Measurements from ENCODE around the gene TMPRSS6. TPM values are rescaled to one million over a fixed set of nuclear protein-coding genes. Genes with fewer than 3 reads are reported as not detected.
A peak's percentile ranks its signal among the peaks of the same experiment; 100 is the strongest.

Gene TMPRSS6
- total and polyA plus RNA-seq, 2 of the 13 experiments (the other 11 are each of a cell fraction or from before 2014, with no cell fraction given), result 4.2 to 4.8 TPM

DNA sequence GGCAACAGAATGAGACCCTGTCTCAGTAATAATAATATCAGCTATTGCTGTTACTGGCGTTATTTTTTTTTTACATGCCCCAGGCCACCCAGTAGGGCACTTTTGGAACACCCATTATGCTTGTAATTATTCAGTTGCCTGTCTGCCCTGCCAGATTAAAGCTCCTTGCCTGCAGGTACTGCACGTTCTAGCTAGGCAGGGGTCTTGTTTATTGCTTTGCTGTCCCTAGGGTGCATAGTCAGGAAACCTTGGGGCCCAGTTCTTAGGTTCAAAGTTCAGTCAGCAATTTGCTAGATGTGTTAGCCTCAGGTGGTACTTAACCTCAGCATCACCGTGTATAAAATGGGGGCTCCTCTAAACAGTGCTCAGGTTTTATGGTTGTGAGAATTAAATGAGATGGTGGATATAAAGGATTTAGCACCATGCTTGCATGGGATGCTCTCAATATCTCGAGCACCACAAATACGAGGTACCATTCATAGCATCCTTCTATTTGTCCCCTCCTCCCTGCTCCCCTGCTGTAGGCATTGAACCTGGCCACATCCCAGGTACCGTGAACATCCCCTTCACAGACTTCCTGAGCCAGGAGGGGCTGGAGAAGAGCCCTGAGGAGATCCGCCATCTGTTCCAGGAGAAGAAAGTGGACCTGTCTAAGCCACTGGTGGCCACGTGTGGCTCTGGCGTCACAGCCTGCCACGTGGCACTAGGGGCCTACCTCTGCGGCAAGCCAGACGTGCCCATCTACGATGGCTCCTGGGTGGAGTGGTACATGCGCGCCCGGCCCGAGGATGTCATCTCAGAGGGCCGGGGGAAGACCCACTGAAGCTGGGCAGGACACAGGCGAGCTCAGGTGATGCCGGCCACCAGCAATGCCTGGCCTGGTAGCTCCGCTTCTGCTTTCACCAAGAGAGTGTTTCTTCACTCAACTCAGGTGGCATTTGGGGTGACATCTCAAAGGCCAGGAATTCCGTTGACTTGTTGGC is 80.5 kb downstream of the TMPRSS6 start:
- intact Hi-C loops (cut with micrococcal nuclease; ENCODE audit: unreplicated experiment) (no loop called here), in situ Hi-C loops (cut with HindIII; ENCODE audit: extremely low pct_ligation_motif_present, low pct_unique_long_range_greater_than_20kb) (no loop called here)
- H3K27ac ChIP-seq (ENCODE audit: extremely low read length, insufficient read depth, low read length), result peak overlapping the region; percentile 99
- H3K9ac ChIP-seq (ENCODE audit: insufficient read depth, low read depth, low read length), result no peak overlapping the region
- peaks cover 11% of the 10 kb centered on the region for H3K79me2 ChIP-seq (ENCODE audit: insufficient read depth, low read length)
- peaks cover 13 to 41% of the 10 kb centered on the region in 2 experiments for H3K36me3 ChIP-seq (replicated peaks in 1 of 2; ENCODE audit: control insufficient read depth in 1 of 2, insufficient read depth in 2 of 2, low read length in 2 of 2)
- no peak for DNase-seq (ENCODE audit: low spot score)
- ChIA-PET POLR2A (interaction anchor here (1.5 to 13.3 kb wide), 3 partner anchors 10 to 499 kb away, joined by 3 to 383 read pairs (median 227); partner anchors contain the start of genes EIF3D, MPST and TST), CTCF (ENCODE audit: low intra/inter-chr PET ratio, low total read pairs) (no interaction called here)
- no peaks in the 10 kb centered on the region for H3K9me3 ChIP-seq (ENCODE audit: low read length)
- 92% methylated on average over 16 of the region's 22 CpGs for WGBS (ENCODE audit: low lambda C conversion rate)
- H2AFZ ChIP-seq (ENCODE audit: low read length), result no peak overlapping the region
- H3K27me3 ChIP-seq (ENCODE audit: control insufficient read depth in 1 of 2, insufficient read depth in 2 of 2, low read length in 2 of 2), result no peaks in the 10 kb centered on the region
- FAIRE-seq, result no peak
- no peak overlapping the region for H3K4me2 ChIP-seq (ENCODE audit: low read depth, low read length)
- no peaks in the 10 kb centered on the region for H4K20me1 ChIP-seq (ENCODE audit: insufficient read depth, low read length)
- peaks cover 95% of the 10 kb centered on the region for H3K4me1 ChIP-seq (ENCODE audit: insufficient read depth, low read length)
- no peak for ATAC-seq
- 0 out of 6 replicates have a peak overlapping the region, but pooled peaks of 1 of the 3 experiments have one; percentile 0 for H3K4me3 ChIP-seq (replicated peaks in 1 of 3; ENCODE audit: insufficient read depth in 1 of 3, low read depth in 2 of 3, low read length in 3 of 3)
- BruUV-seq (replicated peaks), result no TSS peak
- TF ChIP-seq GATAD2A (CRISPR knock-in tag; IDR thresholded peaks at IDR 0.05) (0 out of 2 replicates have a peak, but pooled peaks have one; percentile 19), ZNF687 (CRISPR knock-in tag; IDR thresholded peaks at IDR 0.05) (peak; percentile 50), MED1 (CRISPR knock-in tag; IDR thresholded peaks at IDR 0.05) (0 out of 2 replicates have a peak, but pooled peaks have one; percentile 28), HNF4A (CRISPR knock-in tag; IDR thresholded peaks at IDR 0.05) (peak; percentile 55; the same call in 1 of the 2 replicates), ZNF17 (CRISPR knock-in tag; IDR thresholded peaks at IDR 0.05) (no peak), ZNF691 (CRISPR knock-in tag; IDR thresholded peaks at IDR 0.05; ENCODE audit: borderline replicate concordance, low read depth) (peak; percentile 70; the same call in 1 of the 2 replicates), KMT2A (CRISPR knock-in tag; IDR thresholded peaks at IDR 0.05) (no peak), HNRNPL (IDR thresholded peaks at IDR 0.05; ENCODE audit: low read depth, low read length) (0 out of 2 replicates have a peak, but pooled peaks have one; percentile 30), PAXIP1 (CRISPR knock-in tag; conservative IDR thresholded peaks at IDR 0.05) (0 out of 2 replicates have a peak, but pooled peaks have one; percentile 12), KLF6 (CRISPR knock-in tag; IDR thresholded peaks at IDR 0.05) (no peak), POLR2G (IDR thresholded peaks at IDR 0.05; ENCODE audit: low read depth, low read length) (peak; percentile 18; the same call in 1 of the 2 replicates), RBM22 (optimal IDR thresholded peaks at IDR 0.05; ENCODE audit: low read length) (peak; percentile 20), RBFOX2 (IDR thresholded peaks at IDR 0.05; ENCODE audit: low read depth, low read length) (peak; percentile 64)
